ENCODE results near the gene POLK. TPM values are rescaled to one million over a fixed set of nuclear protein-coding genes. Genes with fewer than 3 reads are reported as not detected.

POLK gene
- polyA plus RNA-seq, 1 of the 3 experiments (the other 2 are of a cell fraction) = 5.5 TPM

- TF ChIP-seq ZBTB33 (IDR thresholded peaks at IDR 0.05; ENCODE audit: borderline replicate concordance, low read depth) = no peak
- TF ChIP-seq RCOR1 (IDR thresholded peaks at IDR 0.05; ENCODE audit: low read length) = no peak
- peak; percentile 96 for TF ChIP-seq TCF12 (IDR thresholded peaks at IDR 0.05)
- no peak for TF ChIP-seq NRF1 (IDR thresholded peaks at IDR 0.05; ENCODE audit: low read depth, low read length)
- TF ChIP-seq FOSL2 (IDR thresholded peaks at IDR 0.05; ENCODE audit: borderline replicate concordance, low read depth) = peak; percentile 95
- peak; percentile 51 to 79; a peak in 3 of 4 replicates for TF ChIP-seq EP300 (IDR thresholded peaks at IDR 0.05; ENCODE audit: borderline replicate concordance in 1 of 2, low read depth in 1 of 2, low read length in 1 of 2)
- 0 out of 2 replicates have a peak, but pooled peaks have one; percentile 26 for TF ChIP-seq TAF1 (IDR thresholded peaks at IDR 0.05; ENCODE audit: borderline replicate concordance, low read depth, low read length)
- TF ChIP-seq POLR2AphosphoS5 (IDR thresholded peaks at IDR 0.05; ENCODE audit: low read depth, low read length) = peak; percentile 83; the same call in 1 of the 2 replicates
- peak; percentile 62; the same call in 1 of the 2 replicates for TF ChIP-seq YY1 (IDR thresholded peaks at IDR 0.05; ENCODE audit: low read depth)
- TF ChIP-seq RXRA (IDR thresholded peaks at IDR 0.05; ENCODE audit: borderline replicate concordance, low read depth) = peak; percentile 89; the same call in 1 of the 2 replicates
- no peak for TF ChIP-seq CHD2 (IDR thresholded peaks at IDR 0.05; ENCODE audit: low read length, partially characterized antibody)
- no peak for TF ChIP-seq IRF3 (IDR thresholded peaks at IDR 0.05; ENCODE audit: low read depth, low read length)
- TF ChIP-seq GABPA (IDR thresholded peaks at IDR 0.05; ENCODE audit: low read depth) = no peak
- TF ChIP-seq CTCF (IDR thresholded peaks at IDR 0.05) = no peak
These were observed 55.1 kb downstream of the POLK start (continued) for GRCh38 chr5:75566710-75567309.

GRCh38 chr5:75567710-75568109, 56.0 kb downstream of the POLK start:
- Histone ChIP-seq H3K9me2 (no peaks in the 10 kb centered on the region), H3F3A (replicated peaks; ENCODE audit: insufficient read depth) (peaks cover 29% of the 10 kb centered on the region), H3K27ac (ENCODE audit: low read depth in 2 of 2, low read length in 1 of 2) (peak overlapping the region; percentile 73 to 94), H3K4me1 (ENCODE audit: control insufficient read depth in 1 of 2, insufficient read depth in 2 of 2, low read depth in 1 of 2, low read length in 1 of 2) (peaks cover 3 to 20% of the 10 kb centered on the region in 2 experiments), H4K20me1 (ENCODE audit: insufficient read depth) (peaks cover 4% of the 10 kb centered on the region; the same call in 1 of the 2 replicates), H3K9ac (peak overlapping the region; percentile 50; the same call in 1 of the 2 replicates), H3K9me3 (no peaks in the 10 kb centered on the region), H2AFZ (ENCODE audit: low read depth) (no peak overlapping the region), H3K79me2 (ENCODE audit: insufficient read depth) (peaks cover 49% of the 10 kb centered on the region), H3K4me3 (ENCODE audit: low read depth in 2 of 2, low read length in 1 of 2) (peak overlapping the region in 1 of 2 experiments; percentile 23; a peak in 2 of 4 replicates), H3K27me3 (ENCODE audit: insufficient read depth) (no peaks in the 10 kb centered on the region), H3K36me3 (replicated peaks in 1 of 2; ENCODE audit: control insufficient read depth in 1 of 2, insufficient read depth in 2 of 2, low read length in 1 of 2) (peaks cover 12 to 25% of the 10 kb centered on the region in 2 experiments), H3K4me2 (peak overlapping the region; percentile 83)
- TF ChIP-seq MAX (IDR thresholded peaks at IDR 0.05; ENCODE audit: low read depth) = no peak
- ChIA-PET CTCF (no interaction called here), POLR2A (no interaction called here)
- WGBS (ENCODE audit: low lambda C conversion rate) = 10% methylated on average over 2 of the region's 2 CpGs
- no peak for DNase-seq
